ENCODE data around the gene WWOX.

GRCh38 chr16:78689536-78689935 is 590.1 kb downstream of the WWOX start:
- TF ChIP-seq CTCF (conservative IDR thresholded peaks at IDR 0.05 in 1 of 2, IDR thresholded peaks at IDR 0.05 in 1 of 2; ENCODE audit: extremely low read depth in 1 of 2, insufficient read depth in 1 of 2, low read depth in 1 of 2, low read length in 2 of 2) (no peak), EZH2 (IDR thresholded peaks at IDR 0.05; ENCODE audit: borderline replicate concordance, low read length) (no peak)

All from mammary epithelial cell (primary cell).